Measurements from ENCODE around the gene FBXO31.

The FBXO31 gene

GRCh38 chr16:87351320-87351698, 32.3 kb downstream of the FBXO31 start:
- Histone ChIP-seq H3K27ac (no peak overlapping the region), H3K4me3 (no peak overlapping the region)
- no peak for TF ChIP-seq CTCF (IDR thresholded peaks at IDR 0.05)
- DNase-seq (ENCODE audit: low spot score): no peak

GRCh38 chr16:87350681-87351319, 32.8 kb downstream of the FBXO31 start:
- Histone ChIP-seq H3K4me3 (peak overlapping the region; percentile 28), H3K27ac (no peak overlapping the region)
- TF ChIP-seq CTCF (IDR thresholded peaks at IDR 0.05): no peak
- DNase-seq (ENCODE audit: low spot score): no peak

- no peak for TF ChIP-seq CTCF (IDR thresholded peaks at IDR 0.05)
- Histone ChIP-seq H3K27ac (no peak overlapping the region), H3K4me3 (no peak overlapping the region)
- no peak for DNase-seq (ENCODE audit: low spot score)
Measured at GRCh38 chr16:87350031-87350430, 33.5 kb downstream of the FBXO31 start.

- DNase-seq (ENCODE audit: low spot score): no peak
- Histone ChIP-seq H3K27ac (no peak overlapping the region), H3K4me3 (no peak overlapping the region)
- TF ChIP-seq CTCF (IDR thresholded peaks at IDR 0.05): no peak
Measured at GRCh38 chr16:87348616-87349157, 34.9 kb downstream of the FBXO31 start.

- no peak overlapping the region for H3K27ac ChIP-seq
- no peak overlapping the region for H3K4me3 ChIP-seq
- no peak for DNase-seq (ENCODE audit: low spot score)
- TF ChIP-seq CTCF (IDR thresholded peaks at IDR 0.05): no peak
Measured at GRCh38 chr16:87347932-87348615, 35.5 kb downstream of the FBXO31 start.

- no peak for TF ChIP-seq CTCF (IDR thresholded peaks at IDR 0.05)
- Histone ChIP-seq H3K4me3 (no peak overlapping the region), H3K27ac (no peak overlapping the region)
- no peak for DNase-seq (ENCODE audit: low spot score)
Measured at GRCh38 chr16:87346517-87347060, 37.0 kb downstream of the FBXO31 start.

Measured in coronary artery (tissue), 2 donors.